ENCODE data around the gene PITPNM3.
"Not testable (repeated sequence)": the region's sequence is repeated elsewhere in the genome, so short reads cannot be mapped to it uniquely, and the experiment has no call there.

PITPNM3 gene

GRCh38 chr17:6574687-6575595 is 18.6 kb upstream of the PITPNM3 start:
- DNase-seq (ENCODE audit: extremely low read depth in 1 of 2, low read depth in 1 of 2), result peak; percentile 33 to 61

- DNase-seq (ENCODE audit: extremely low read depth in 1 of 2, low read depth in 1 of 2), result no peak
Observed at GRCh38 chr17:6573982-6574686, 17.8 kb upstream of the PITPNM3 start.

DNA sequence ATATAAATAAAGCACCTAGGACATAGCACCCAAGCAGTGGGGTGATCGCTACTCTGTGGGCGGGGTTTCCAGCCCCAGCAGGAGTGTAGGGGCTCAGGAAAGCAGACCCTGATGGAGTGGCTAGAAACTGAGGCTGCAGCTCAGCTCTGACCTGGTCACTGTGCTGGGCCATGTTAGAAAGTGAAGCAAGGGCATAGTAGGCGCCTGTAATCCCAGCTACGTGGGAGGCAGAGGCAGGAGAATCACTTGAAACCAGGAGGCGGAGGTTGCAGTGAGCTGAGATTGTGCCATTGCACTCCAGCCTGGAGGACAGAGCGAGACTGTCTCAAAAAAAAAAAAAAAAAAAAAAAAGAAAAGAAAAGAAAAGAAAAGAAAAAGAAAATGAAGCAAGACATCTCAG is 17.1 kb upstream of the PITPNM3 start:
- DNase-seq (ENCODE audit: extremely low read depth in 1 of 2, low read depth in 1 of 2), result not testable (repeated sequence)

GRCh38 chr17:6572972-6573370 is 16.6 kb upstream of the PITPNM3 start:
- DNase-seq (ENCODE audit: extremely low read depth in 1 of 2, low read depth in 1 of 2), result no peak

DNA sequence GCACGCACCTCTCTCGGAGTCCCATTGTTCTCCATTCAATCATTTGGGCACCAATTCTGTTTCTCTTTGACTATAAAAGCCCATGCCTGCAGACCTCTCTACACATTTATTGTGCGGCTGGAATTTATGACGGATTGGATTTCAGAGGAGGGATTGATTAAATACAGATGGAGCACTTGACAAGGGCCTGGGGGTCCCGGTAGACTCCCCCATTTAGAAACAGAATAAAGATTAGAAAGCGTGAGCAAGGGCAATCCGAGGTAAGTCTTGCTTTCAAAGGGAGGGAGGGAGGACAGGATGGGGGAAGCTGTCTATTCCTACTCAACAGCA is 15.1 kb upstream of the PITPNM3 start:
- DNase-seq (ENCODE audit: extremely low read depth in 1 of 2, low read depth in 1 of 2), result no peak

DNA sequence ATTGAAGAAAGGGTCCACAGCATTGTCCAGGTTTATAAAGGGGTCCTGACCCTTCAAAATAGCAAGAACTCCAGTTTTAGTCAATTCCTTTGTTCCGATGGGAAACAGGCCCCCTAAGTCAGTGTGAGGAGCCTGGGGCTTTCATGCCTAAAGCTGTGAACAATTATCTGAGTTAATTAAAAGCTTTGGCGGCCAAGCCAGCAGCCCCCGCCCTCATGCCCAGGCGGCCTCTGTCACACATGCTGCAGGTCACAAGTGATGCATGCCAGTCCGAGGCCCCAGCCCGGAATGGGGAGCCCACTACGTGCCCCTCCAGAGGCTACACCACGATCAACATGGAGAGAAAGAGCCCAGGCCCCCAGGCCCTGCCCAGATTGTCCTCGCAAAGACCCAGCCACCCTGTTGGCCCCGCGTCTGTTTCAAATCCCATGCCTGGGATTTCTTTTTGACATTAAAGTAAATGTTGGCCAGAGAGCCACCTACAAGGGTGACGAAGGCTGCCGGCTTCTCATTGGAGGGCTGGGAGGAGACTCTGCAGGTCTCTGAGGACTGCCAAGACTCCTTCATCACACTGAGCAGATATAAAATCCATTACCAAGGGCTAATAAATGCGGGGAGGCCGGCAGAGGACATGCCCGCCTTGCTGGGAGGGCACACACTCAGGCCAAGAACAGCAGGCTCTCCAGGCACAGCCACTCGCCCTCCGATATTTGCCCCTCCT is 14.5 kb upstream of the PITPNM3 start:
- no peak for DNase-seq (ENCODE audit: extremely low read depth in 1 of 2, low read depth in 1 of 2)

GRCh38 chr17:6569370-6570285 is 13.3 kb upstream of the PITPNM3 start:
- no peak for DNase-seq (ENCODE audit: extremely low read depth in 1 of 2, low read depth in 1 of 2)

DNA sequence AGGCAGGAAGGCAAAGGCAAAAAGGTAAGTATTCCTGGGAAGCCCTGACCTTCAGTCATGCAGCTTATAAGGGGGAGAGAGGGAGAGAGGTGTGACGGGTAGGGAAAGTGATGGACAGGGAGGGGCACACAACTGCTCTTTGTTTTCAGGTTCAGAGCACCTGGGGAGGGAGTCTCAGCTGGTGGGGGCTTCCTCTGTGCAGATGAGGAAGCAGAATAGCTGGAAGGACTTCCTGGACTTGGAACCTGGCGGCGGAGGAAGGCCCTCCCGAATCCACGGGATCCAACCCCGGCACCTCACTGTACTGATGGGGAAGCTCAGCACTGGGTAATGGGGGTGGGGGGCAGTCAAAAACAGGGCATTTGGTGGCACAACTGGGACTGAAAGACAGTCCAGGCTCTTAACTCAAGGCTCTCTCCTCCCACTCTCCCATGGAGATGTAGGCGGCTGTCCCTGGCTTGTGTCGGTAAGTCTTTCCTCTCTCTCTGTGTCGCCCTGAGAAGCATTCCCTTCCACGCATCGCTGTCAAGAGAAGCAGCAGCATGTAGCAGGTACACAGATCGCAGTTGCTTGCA is 11.9 kb upstream of the PITPNM3 start:
- no peak for DNase-seq (ENCODE audit: extremely low read depth in 1 of 2, low read depth in 1 of 2)

DNA sequence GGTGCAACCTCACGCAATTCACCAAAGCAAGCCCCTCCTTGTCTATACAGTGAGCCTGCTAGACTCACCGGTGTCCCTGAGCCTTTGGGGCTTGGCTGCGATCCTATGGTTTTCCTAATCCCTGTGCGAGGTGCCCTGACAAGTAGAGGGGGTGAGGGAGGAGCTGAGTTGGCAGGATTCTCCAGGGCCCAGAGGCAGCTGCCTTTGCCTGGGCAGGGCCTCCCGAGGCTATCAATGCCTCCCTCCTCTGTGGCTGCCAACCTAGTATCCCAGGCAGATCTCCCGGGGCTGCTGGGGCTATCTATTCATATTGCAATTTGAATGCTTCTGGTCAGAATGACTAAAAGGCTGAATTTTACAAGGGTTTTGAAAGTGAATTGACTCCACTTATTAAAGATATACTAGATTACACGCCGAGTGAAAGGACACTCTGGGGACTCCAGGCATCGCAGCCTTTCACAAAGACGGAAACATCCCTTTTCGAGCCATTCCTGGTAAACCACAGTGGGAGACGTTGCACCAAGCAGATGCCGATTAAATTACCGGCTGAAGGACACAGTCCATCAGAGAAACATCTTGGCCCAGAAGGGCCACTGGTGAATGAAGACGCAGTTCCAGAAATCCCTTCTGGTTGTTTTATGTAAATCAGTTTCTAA is 11.3 kb upstream of the PITPNM3 start:
- no peak for DNase-seq (ENCODE audit: extremely low read depth in 1 of 2, low read depth in 1 of 2)

DNA sequence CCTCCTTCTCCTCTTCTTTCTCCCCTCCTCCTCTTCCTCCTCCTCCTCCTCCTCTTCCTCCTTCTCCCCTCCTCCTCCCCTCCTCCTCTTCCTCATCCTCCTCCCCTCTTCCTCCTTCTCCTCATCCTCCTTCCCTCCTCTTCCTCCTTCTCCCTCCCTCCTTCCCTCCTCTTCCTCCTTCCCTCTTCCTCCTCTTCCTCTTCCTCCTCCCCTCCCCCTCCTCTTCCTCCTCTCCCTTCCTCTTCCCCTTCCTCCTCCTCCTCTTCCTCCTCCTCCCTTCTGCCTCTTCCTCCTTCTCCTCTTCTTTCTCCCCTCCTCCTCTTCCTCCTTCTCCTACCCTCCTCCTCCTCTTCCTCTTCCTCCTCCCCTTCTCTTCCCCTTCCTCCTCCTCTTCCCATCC is 5.1 kb upstream of the PITPNM3 start:
- no peak for DNase-seq (ENCODE audit: extremely low read depth in 1 of 2, low read depth in 1 of 2)

DNA sequence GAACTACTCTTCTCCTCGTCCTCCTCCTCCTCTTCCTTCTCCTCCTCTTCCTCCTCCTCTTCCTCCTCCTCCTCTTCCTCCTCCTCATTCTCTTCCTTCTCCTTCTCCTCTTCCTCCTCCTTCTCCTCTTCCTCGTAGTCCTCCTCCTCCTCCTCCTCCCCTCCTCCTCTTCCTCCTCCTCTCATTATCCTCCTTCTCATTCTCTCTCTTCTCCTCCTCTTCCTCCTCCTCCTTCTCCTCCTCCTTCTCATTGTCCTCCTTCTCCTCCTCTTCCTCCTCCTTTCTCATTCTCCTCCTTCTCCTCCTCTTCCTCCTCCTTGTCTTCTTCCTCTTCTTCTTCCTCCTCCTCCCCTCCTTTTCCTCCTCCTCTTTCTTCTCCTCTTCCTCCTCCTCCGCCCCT is 4.1 kb upstream of the PITPNM3 start:
- no peak for DNase-seq (ENCODE audit: extremely low read depth in 1 of 2, low read depth in 1 of 2)

DNA sequence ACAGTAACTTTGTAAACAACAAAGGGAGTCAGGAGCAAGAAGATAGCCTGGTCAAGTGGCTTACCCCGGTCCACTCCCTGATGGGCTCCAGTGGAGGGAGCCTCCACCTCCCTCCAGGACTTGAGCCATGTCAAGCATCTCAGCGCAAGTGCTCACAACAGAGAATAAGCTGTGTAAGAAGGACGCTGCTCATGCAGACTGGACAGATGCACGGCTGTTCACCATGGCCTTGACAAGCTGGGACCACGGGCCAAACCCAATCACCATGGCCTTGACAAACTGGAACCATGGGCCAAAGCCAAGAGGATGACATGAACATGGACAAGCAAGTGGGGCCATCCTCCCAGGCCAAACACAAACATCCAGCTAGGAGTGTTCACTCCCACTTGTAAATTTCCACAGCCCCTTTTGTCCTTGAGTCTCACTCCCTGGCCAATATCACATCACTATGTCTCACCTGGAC is 3.4 kb upstream of the PITPNM3 start:
- DNase-seq (ENCODE audit: extremely low read depth in 1 of 2, low read depth in 1 of 2), result no peak

- no peak for DNase-seq (ENCODE audit: extremely low read depth in 1 of 2, low read depth in 1 of 2)
Observed at GRCh38 chr17:6558932-6559752, 2.8 kb upstream of the PITPNM3 start.

GRCh38 chr17:6558276-6558675 is 1.9 kb upstream of the PITPNM3 start:
- DNase-seq (ENCODE audit: extremely low read depth in 1 of 2, low read depth in 1 of 2), result no peak

- DNase-seq (ENCODE audit: extremely low read depth in 1 of 2, low read depth in 1 of 2), result no peak
Observed at GRCh38 chr17:6557040-6557438, 684 bp upstream of the PITPNM3 start.

DNA sequence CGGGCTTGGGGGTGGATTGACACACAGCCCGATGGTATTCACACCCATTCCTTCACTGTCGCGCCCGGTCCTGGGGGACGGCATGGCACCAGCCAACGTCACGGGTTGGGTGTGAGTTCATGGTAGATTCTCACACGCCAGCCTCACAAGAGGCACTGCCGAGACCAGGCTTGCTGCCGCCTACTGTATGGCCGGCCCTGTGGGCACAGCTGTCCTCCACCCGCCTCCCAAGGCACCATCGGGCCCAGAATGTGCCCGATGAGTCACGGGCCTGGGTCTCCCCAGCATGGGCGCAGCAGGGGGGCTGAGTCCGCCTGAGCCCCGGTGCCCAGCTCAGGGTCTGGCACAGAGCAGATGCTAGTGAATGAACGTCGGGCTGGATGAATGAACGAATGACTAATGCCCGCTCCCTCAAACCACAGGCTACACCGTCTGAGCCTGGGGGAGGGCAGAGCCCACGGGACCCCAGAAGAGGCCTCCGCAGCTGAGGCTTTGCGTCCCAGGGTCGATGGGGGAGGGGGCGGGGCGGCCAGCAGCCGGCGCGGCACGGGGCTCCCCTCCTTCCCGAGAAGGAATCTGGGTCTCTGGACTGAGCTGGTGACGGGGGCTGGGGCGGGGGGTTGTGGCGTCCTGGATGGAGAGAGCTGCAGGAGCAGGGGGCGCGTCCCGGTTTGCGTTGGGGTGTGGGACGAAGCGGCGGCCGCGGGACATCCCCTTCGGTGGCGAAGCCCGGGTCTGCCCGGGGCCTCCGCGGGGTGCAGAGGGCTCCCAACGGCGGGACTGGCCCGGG is 829 bp downstream of the PITPNM3 start:
- DNase-seq (ENCODE audit: extremely low read depth in 1 of 2, low read depth in 1 of 2), result no peak

DNA sequence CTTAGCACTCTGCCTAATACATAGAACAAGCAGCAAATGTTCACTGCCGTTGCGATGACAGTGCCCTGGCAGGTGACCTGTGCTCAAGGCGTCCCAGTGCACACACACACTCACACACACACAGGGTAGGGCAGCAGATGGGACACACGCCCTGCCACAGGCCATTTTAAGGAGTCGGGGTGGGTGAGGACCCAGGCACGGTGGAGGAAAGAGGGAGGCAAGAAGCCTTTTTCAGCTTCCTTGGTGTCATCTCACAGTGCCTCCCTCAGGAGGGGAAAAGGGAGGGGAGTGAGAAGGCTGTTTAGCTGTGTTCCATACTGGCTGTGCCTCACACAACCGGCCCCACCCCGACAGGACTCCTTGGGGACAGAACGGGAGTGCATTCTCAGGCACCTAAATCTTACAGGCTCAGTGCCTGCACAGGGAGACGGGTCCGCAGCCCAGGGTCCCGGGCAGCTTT is 1.5 kb downstream of the PITPNM3 start:
- DNase-seq (ENCODE audit: extremely low read depth in 1 of 2, low read depth in 1 of 2), result no peak

DNA sequence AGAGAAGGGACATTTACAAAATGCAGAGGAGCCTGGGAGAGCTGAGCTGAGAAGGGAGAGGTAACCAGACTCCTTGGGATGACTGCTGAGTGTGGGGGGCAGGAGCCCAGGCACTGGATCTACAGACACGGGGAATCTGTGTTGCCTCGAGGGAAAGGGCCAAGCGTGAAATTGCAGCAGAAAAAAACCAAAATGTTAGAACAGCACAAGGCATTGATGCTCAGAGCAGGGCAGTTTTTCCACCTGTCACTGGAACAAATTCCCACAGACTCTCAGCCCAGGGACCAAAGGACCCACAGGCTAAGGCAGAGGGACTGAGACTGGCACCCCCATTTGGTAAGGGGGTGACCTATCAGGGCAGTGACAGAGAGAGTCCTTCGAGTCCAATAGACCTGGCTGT is 2.0 kb downstream of the PITPNM3 start:
- DNase-seq (ENCODE audit: extremely low read depth in 1 of 2, low read depth in 1 of 2), result no peak
